SW 1271 (cell line): Measurements from ENCODE around the gene LMLN.
A peak's percentile ranks its signal among the peaks of the same experiment; 100 is the strongest.
"Not testable (repeated sequence)": the region's sequence is repeated elsewhere in the genome, so short reads cannot be mapped to it uniquely, and the experiment has no call there.

ENCODE experiments used
- DNase-seq, 2 experiments: peaks; one replicate each; lab custom pipeline; 2025; lab: John Stamatoyannopoulos, UW

Gene LMLN

DNA sequence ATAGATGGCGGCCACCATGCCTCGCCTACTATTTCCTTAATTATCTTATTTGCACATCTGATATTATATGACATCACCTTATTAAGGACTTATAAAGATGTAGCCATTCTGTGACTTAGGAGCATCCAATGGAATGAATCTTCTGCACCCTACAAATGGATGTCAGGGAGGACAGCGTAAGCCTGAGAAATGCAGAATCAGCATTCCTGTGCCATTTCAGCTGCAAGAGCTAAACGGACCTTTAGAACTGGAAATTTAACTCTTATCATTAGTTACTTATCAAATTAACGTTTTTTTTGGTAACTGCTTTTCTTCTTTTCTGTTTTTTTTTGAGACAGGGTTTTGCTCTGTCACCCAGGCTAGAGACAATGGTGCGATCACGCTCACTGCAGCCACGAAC lies 65.6 kb downstream of the LMLN start:
- DNase-seq: no peak

DNA sequence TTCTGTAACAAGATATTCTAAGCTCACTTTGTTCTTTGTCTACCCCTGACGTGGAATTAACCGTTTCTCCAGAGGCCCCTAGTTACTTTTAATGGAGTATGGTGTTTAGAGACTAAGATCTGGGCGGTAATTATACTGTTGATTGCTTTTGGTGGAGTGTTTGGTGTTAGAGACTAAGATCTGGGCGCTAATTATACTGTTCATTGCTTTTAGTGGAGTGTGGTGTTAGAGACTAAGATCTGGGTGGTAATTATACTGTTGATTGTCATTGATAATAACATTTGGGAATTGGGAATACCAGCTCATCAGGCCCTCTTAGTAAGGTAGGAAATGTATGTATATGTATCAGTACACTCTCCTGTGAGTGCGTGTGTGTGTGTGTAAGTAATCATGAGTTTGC lies 66.6 kb downstream of the LMLN start:
- DNase-seq: no peak

DNA sequence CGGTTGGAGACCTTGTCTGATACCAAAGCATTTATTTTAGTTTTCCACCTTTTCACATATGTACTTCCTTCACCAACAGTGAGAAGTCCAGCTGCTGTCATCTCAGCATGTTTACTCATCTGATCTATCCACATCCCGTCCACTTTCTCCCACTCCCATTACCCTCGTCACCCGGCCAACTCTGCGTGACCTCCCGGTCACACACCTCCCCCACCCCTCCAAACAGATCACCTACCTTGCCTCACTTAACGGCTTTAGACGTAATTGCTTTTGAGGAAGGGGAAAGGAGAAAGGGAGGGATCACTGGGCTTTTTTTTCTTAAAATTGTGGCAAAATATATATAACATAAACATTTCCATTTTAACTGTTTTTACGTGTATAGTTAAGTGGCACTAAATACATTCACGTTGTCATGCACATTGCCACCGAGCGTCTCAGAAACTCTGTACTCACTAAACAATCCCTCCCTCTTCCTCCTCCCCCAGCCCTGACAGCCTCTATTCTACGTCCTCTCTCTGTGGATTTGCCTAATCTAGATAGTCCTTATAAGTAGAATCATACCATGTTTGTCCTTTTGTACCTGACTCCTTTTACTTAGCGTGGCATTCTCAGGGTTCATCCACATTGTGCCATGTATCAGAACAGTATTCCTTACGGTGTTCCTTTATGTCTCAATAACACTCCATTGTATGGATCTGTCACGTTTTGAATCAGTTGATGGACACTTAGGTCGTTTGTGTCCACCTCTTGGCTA lies 67.2 kb downstream of the LMLN start:
- DNase-seq: no peak

DNA sequence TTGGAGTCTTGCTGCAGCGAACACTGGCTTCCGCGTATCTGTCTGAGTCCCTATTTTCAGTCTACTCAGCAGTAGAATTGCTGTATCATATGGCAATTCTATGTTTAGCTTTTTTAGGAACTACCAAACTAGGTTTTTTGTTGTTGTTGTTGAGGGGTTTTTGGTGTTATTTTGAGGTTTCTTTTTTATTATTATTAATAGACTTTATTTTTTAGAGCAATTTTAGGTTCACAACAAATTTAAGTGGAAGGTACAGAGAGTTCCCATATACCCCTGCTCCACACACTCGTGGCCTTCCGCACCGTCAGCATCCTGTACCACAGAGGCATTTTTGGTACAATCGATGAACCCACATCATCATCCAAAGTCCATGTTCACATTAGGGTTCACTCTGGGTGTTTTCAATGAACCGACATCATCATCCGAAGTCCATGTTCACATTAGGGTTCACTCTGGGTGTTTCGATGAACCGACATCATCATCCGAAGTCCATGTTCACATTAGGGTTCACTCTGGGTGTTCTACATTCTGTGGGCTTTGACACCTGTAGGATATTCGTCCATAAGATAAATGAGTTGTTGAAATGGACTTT lies 67.9 kb downstream of the LMLN start:
- DNase-seq: no peak

DNA sequence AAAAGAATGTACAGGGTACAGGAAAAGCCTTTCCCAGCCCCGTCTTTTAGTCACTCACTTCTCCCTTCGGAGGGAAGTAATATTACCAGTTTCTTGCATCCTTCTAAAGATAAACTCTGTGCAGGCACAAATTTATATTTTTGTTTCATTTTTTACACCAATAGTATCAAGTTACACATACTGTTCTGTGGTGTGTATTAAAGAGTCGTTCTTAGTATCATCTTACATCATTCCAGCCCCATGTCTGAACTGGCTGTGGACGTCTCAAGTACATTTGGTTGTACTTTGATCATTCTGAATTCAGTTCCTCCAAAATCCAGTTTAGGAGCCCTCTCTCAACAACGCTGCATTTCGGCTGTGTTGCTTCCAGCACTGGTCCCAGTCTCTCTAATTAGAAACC lies 68.7 kb downstream of the LMLN start:
- no peak for DNase-seq

DNA sequence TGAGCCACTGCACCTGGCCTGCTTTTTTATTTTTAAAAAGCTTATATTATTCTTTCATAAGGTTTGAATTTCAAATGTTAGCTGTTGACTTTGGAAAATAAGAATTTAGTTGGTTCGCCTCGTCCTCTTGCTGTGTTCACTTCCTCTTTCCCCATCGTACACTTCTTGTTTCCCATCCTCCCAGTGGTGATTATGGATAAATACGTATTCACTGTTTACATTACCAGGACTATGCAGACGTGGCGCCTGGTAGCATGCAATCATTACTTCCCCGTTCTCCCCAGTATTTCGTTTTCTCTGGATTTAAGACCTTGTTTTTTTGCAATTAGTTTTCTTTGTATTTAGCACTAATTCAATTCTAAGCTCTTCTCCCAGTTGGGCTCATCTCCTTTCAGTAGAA lies 70.1 kb downstream of the LMLN start:
- no peak for DNase-seq

DNA sequence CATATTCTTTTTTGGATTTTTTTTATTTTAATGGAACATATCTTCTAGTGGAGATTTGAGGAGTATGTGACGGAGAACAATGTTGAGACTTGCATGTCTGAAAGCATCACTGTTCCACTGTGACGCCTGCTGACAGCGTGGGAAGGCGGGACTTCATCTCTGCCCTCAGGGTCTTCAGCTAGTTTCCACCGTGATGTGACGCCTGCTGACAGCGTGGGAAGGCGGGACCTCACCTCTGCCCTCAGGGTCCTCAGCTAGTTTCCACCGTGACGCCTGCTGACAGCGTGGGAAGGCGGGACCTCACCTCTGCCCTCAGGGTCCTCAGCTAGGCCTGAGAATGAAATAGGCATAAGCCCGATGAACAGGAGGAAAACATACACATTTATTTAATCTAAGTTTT lies 70.7 kb downstream of the LMLN start:
- DNase-seq: no peak

DNA sequence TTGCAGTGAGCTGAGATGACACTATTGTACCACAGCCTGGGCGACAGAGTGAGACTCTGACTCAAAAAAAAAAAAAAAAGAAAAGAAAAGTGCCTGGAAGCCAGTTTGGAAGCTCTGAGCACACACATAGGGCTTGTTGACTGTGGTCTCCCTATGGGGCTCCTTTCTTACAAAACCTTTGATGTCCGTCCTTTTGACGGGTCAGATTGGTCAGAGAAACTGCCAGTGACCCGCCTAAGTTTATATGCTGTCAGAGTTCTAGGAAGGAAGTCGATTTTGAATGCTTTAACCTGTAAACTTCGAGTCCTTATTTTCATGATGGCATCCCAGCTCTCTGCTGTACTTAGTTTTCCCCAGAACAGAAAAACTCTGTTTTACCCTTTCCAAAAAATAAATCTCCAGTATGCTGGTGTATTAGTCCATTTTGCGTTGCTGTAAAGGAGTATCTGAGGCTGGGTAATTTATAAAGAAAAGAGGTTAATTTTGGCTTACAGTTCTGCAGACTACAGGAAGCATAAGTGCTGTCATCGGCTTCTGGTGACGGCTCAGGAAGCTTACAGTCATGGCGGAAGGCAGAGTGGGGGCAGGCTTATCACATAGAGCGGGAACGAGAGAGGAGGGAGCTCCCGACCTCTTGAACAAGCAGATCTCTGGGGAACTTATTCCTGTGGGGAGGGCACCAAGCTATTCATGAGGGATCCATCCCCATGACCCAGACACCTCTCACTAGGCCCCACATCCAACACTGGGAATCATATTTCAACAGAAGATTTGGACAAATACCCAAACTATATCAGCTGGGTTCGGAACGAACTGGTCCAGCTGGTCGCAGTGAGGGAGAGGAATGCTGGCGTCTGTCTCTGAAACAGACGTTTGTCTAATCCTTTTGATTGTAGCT lies 72.3 kb downstream of the LMLN start:
- DNase-seq: no peak

DNA sequence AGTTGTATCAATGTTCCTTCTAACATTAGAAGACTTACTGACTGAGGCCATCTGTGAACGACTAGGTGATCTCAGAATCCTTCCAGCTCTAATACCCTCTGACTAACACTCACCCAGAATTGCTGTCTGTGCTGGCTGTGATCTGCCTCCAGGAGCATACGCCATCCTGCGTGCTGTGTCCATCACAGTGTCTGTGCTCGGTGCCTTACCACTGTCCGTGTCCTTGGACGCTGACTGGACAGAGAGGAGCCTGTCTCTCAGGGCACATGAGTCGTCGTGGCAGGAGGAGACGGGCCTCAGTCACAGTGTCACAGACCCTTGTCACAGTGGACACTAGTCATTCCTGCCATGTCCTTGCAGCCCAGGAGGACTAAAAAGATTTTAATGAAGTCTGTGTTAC lies 83.1 kb downstream of the LMLN start:
- no peak for DNase-seq

DNA sequence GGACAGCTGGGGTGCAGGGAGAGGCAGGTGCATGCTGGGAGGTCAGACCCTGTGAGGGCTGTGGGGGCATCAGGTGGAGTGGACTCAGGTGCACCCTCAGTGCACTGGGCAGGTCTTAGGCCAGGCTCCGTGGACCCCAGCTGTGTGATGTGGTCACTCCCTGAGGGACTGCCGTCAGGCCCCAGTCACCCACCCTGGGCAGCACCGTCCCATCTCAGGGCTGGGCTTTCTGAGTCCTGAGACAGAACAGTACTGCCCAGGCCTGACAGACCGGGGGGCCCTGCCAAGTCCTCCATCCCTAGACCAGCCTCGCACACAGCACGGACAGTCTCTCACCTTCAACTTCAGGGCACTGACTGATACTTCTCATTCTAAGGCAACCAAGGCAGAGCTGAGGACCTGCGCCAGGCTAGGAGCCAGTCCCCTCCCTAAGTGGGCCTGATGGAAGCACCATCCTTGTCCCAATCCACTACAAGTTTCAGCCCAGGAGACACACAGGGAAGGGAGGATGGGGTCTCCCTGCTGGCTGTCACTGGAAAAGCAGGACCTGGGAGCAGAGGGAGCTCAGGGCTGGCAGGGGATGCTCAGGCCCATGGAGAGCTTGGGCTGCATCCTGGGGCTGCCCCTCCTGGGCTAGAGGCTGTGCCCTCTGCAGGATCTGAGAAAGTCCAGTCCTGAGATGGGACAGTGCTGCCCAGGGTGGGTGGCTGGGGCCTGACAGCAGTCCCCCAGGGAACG lies 86.3 kb downstream of the LMLN start:
- no peak for DNase-seq

DNA sequence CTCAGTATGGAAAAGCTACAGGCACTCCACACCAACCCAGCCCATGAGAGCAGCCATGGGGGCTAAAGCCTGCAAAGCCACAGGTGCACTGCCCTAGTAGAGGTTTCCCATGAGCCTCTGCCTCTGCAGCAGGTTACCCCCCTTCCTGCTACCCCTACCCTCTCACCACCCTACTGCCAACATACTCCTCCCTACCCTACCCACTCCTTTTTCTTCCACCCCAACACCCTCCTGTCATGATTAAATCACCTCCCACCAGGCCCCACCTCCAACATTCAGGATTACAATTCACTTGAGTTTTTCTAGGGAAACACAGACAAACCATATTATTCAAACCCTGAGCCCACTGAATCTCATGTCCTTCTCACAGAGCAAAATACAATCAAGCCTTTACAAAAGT lies 88.4 kb downstream of the LMLN start:
- DNase-seq: no peak

DNA sequence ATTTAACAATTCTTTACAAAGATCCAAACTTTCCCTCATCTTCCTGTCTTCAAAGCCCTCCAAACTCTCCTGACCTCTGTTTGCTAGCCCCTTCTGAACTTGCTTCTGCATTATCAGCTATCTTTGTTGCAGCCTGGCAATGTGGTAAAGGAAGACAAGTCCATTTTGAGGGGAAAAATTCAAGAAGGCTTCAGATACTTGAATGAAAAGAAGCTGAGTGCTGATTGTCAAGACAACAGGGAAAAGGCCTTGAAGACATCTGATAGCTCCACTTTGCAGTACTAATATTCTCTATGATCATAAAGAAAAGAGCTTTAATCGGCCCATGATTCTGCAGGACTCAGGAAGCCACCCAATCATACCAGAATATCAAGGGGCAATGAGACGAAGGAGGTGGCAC lies 91.8 kb downstream of the LMLN start:
- no peak for DNase-seq

DNA sequence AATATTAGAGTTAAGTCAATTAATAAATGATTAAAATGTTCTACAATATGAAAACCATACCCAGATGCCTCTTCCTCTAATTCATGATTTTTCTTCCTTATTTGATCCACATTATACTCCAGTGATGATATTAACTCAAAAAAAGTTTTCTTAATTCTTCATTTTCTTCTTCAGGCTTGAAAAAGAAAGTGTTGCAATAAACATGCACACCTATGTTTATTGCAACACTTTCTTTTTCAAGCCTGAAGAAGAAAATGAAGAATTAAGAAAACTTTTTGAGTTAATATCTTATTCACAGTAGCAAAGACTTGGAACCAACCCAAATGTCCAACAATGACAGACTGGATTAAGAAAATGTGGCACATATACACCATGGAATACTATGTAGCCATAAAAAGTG lies 93.4 kb downstream of the LMLN start:
- not testable (repeated sequence) for DNase-seq

DNA sequence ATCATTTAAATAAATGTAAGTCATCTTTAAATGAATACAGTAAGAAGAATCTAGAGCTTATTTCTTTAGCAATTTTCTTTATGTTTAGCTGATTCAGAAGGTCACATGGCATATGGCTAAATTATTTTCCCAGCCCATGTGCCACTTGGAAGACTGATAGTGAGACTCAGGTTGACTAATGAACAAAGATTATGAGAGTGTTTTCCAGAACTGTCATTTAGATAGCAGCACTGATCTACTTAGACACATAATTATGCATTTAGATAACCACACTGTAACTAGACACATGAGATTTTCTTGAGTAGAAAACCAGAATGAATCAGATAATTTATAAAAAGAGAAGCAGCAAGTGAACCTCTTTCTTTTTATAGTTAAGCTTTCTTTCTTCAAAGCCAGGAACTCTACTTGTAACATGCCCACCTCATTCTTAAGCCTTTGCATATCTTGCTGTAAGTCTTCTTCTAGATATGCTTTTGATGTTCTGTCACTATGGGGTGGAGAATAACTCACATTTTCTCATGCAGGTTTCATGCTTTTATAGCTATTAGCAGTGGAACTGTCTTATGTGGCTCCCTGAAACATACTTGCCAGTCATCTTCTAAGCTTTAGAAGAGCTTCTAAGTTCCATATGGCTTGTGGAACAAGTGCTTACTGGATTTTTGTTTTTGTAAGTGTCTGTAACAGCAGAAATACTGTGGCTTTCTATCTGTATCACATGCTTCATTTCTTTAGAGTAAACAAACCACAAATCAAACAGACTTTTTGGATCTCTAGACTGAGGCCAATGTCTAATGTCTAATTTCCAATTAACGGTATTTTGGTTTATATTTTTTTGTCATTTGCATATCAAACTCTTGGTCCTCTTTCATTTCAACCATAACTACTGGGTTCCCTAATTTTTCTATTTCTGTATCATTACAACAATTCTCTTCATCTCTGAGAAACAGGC lies 101.4 kb downstream of the LMLN start:
- no peak for DNase-seq

DNA sequence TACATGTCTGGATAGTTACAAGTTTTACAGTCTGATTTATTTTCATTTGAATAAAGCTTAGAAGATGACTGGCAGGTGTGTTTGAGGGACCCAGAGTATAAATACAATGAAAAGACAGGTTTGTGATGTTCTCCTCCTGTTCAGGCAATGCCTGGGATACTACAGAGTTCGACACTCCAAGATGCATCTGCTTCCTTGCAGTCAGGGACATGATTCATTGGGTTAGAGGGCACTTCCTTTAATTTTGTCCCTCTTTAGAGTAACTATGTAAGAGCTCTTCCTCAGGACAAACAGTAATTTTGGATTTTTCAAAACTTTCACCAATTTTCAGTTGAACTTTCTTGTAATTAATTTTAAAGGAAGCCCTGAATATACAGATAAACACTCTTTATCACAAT lies 102.0 kb downstream of the LMLN start:
- no peak for DNase-seq

DNA sequence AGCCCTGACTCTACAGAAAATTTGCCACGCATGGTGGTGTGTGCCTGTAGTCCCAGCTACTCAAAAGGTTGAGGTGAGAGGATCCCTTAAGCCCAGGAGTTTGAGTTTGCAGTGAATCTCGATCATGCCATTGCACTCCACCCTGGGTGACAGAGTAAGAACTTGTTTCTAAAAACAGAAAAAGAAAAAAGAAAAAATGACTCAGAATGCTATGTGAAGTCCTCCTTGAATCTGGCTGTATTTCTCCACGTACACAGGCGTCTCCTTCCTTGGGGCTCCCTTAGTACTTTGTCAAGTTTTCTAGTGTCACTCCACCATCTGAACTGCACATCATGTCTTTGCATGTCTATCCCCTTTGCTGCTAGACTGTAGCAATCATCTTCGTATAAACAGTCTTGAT lies 104.4 kb downstream of the LMLN start:
- no peak for DNase-seq

DNA sequence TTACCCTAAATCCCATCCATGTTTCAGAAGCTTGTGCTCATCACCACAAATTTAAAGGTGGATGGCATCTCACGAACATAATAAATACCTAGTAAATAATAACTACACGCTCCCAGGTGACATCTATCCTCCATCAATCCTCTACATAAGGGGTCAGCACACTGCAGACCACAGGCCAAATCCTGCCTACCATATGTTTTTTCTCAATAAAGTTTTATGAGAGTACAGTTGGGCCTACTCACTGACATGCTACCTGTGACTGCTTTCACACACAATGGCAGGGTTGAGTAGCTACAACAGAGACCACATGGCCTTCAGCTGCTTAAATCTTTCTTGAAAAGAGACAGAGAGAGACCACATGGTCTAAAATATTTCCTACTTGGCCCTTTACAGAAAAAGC lies 105.9 kb downstream of the LMLN start:
- DNase-seq: no peak

DNA sequence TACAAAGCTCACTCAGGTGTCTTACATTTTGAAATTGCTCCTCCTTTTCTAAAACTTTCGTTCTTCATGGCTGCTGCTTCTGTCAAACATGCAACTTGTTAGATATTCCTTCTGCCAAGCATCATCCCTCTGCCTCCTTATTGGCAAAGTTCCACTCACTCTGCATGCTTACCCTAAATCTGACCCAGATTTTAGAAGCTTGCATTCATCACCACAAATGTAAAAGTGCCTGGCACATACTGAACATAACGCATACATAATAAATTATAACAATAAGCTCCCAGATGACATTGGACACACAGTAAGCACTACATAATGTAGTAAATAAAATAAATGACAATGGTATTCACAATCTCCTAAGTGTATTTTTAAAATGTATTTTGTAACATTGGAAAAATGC lies 107.4 kb downstream of the LMLN start:
- no peak for DNase-seq

DNA sequence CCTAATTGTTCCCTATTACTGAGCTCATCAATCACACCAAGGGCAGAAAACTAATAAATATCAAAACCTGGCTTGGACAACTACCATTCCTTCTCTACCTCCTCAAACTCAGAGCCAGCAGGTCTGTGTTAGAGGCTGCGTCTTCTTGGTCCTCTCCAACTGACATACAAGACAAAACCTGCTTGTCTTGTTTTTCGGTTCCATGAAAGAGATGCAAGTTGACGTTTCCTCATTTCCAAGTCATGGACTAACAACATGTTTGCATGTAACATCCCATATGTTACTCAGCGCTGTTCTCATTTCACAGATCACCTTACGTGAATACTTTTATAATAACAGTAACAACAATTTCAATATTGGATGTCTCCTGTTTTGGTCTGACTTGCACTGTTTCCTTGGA lies 110.9 kb downstream of the LMLN start:
- DNase-seq: no peak

DNA sequence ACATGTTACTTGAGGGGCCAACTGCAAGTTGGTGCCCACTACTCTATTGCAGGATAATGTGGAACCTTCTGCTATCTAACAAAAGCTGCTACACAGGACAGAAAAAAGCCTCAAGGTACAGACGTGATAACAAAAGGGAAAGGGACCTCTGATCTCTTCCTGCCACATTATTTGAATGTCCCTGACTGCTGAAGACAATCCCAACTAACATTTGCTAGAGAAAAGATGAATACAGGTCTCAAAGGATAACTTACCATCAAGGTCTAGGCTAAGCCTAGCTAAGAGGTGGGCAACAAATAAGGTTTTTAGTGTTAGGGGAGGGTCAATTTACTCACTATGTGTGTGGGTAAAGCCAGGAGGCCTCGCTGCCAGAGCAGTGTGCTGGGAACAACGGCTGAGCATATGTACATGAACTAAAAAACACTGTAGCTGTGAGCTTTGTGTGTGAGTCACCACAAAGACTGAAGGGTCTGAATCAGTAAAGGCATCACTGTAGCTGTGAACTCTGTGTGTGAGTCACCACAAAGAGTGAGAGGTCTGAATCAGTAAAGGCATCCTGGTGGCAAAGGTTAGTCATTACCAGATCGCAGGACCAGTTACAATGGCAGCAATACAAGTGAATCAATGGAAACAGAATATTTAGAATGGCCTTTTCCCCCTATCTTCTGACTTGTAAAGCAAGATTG lies 111.7 kb downstream of the LMLN start:
- peak; percentile 88 to 96 for DNase-seq
